Sciatic nerve (tissue), 2 donors: ENCODE measurements around the gene NANOGP8. TPM values are rescaled to one million over a fixed set of nuclear protein-coding genes. Genes with fewer than 3 reads are reported as not detected.
"Not testable (repeated sequence)": the region's sequence is repeated elsewhere in the genome, so short reads cannot be mapped to it uniquely, and the experiment has no call there.

Source experiments
- ATAC-seq: fragments of 200-7000 bp; cut with Tn5 transposase; one replicate; pipeline ENCODE4 v1.9.1; 2020; ENCODE audit warnings: mild to moderate bottlenecking, moderate library complexity
- DNase-seq: peaks from one replicate; pipeline ENCODE4 v3.0.0-alpha.2; 2020; ENCODE audit warnings: low spot score
- intact Hi-C: fragments of 100-400 bp; cut with DNase I; formaldehyde crosslinking; loops from one replicate; pipeline ENCODE4 v1.14.2; 2022
- total RNA-seq: library from RNA; stranded (reverse); fragmentation: NEBNext Ultra II Directional; extraction: Animal tissue kit (Norgen Biotek cat#: 25700); gene quantifications from one replicate; pipeline ENCODE4 v1.2.1, GENCODE V29; 2021
- donor health status: DM: no; HTN: no; CAD: no.
- donor health status: DM: no; HTN: no; CAD: no.

The NANOGP8 gene
- total RNA-seq, 1 donor from 2014 or later, result 0.98 TPM

DNA sequence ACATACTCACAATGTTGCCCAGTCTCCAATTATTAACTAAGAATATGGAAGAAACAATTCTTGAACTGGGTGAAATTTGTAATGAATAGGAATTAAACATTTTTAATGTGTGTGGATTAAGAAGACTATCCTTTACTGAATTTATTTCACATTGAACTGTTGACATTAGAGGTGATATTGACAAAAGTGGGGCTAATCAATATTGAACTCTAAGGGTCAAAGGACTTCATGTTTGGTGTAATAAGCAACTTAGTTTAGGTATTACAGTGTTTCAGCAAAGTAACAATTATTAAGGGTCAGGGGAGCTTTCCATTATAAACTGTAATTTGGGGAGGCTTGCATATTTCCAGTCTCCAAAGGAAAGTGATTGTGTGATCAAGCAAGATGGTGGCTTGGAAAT lies 16.2 kb upstream of the NANOGP8 start:
- no peak for ATAC-seq

DNA sequence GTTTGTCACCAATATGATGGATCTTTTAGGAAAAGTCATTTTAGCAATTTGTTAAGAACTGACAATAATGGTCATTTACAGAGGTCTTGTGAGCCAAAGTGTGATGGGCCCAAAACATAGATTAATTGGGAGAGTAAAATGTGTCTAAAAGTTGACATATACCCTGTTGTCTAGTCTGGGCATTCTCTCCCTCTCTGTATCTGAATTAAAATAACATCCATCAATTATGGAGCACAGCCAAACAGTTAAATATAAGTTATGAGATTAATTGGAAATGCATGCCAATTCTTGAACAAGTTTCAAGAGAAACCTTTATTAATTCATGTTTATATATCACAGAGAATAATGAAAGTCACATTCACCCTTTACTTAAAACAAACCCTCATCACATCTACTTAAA lies 13.6 kb upstream of the NANOGP8 start:
- DNase-seq, result no peak
- intact Hi-C loops, result no loop called here
- no peak for ATAC-seq

More for the DNA sequence above, 16.2 kb upstream of the NANOGP8 start:
- DNase-seq, result no peak
- intact Hi-C loops, result no loop called here

DNA sequence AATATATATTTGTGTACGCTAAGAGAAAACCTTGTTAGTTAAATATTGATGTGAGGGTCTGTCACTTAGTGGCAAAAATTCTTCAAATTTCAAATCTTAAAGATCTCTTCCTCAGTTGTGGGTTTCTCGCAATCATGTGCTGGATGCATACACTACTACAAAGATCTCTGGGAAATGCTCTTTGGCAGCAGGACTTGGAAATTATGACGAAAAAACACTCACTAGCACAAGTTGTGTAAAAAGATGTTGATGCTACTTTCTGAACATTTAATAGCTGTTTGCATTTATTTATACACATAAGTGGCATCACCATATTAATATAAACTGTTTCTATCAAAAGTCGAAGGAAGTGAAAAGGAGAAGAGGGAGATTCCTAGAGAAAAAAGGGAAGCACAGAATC lies 10.8 kb upstream of the NANOGP8 start:
- intact Hi-C loops, result no loop called here
- no peak for ATAC-seq
- DNase-seq, result no peak

DNA sequence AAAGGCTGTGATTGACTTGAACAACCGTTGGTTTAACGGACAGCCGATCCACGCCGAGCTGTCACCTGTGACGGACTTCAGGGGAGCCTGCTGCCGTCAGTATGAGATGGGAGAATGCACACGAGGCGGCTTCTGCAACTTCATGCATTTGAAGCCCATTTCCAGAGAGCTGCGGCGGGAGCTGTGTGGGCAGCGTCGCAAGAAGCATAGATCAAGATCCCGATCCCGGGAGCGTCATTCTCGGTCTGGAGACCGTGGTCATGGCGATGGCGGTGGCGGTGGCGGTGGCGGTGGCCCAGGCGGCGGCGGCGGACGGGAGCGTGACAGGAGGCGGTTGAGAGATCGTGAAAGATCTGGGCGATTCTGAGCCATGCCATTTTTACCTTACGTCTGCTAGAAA lies 7.8 kb upstream of the NANOGP8 start:
- no peak for ATAC-seq
- intact Hi-C loops, result no loop called here
- DNase-seq, result no peak

DNA sequence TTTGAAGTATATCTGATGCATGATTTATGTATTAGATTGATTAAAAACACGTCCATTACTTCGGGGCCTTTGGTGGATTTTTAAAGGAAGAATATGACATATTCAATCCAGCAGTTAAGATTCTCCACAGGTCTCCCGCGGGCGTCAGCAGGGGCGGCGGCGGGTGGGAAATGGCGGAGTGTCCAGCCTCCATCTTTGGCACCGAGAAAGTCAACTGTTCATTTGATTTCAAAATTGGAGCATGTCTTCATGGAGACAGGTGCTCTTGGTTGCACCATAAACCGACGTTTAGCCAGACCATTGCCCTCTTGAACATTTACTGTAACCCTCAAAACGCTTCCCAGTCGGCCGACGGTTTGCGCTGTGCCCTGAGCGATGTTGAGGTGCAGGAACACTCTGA lies 7.2 kb upstream of the NANOGP8 start:
- ATAC-seq (no peak), DNase-seq (no peak)
- intact Hi-C loops, result no loop called here

DNA sequence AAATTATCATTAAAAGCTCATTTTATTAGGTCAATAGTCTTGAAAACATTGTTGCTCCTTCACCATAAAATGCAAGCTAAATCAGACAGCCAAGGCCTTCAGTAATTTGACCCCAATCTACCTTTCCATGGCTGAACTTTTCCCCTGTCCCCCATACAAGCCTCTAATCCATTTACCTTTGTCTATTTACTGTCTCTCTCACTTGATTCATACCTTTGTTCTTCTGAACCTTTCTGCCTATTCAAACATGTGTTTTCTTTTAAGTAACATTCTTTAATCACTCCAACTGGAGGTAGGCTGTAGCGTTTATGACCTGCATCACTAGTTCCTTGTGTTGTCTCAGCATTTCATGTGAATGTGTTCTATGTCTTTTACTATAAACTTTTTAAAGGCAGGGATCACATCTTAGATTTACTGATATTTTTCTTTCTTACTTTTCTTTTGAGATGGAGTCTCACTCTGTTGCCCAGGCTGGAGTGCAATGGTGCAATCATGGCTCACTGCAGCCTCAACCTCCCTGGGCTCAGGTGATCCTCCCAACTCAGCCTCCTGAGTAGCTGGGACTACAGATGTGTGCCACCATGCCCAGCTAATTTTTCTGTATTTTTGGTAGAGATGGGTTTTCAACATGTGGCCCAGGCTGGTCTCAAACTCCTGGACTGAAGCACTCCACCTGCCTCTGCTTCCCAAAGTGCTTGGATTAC lies 5.2 kb upstream of the NANOGP8 start:
- intact Hi-C loops, result no loop called here
- no peak for ATAC-seq
- no peak for DNase-seq

DNA sequence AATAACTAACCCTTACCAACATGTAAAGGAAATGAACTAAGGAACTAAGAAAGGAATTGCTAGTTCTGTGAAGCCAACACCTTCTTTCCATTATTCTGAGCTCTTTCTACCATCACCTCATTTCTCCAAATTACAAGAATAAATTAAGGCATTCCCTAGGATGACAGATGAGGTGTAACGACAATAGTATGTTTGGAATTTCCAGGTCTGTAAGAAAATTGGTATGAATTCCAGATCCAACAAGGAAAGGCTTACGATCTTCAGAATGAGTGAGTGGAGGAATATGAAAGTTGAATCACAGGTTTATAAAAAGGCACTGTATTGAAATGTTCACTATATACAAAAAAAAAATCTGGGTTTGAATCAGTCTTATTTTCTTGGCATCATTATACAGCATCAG lies 4.5 kb upstream of the NANOGP8 start:
- ATAC-seq (no peak), DNase-seq (no peak)
- intact Hi-C loops, result no loop called here

DNA sequence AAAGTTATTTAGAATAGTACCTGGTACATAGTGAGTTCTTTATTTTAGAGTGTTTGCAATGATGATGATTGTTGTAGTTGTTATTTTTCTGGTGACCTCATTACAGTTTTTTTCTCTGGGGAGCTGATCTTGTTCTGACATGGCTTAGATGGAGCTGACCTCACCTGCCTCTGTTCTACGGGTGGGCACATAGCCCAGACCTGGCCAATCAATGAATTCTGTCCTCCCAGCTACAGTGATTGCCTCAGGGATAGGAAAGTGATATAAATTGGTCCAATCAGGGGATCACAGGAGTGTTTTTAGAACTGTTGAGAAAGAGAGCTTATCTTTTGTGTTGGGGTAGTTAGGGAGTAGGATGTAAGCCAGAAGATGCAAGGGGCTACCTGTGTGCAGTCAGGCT lies 3.2 kb upstream of the NANOGP8 start:
- ATAC-seq, result no peak
- DNase-seq, result no peak
- intact Hi-C loops, result no loop called here

DNA sequence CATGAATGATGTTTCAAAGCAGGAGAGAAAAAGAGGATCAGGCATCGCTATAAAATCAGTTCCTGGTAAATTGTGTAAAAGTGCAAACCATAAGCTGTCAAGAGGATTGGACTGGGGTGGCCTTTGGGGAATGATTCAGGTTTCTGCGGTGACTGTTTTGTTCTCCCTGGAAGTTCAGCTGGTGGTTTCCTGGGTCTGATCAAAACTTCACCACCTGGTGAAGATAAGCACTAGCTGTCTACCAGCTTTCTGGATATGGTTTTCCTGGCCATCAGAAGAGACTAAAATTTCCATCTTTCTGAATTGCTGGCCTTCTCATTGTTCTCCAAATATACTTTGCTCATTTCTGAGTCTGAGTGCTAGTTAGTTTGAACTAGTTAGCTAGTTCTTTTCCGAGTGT lies 2.7 kb upstream of the NANOGP8 start:
- intact Hi-C loops, result no loop called here
- ATAC-seq (no peak), DNase-seq (no peak)

DNA sequence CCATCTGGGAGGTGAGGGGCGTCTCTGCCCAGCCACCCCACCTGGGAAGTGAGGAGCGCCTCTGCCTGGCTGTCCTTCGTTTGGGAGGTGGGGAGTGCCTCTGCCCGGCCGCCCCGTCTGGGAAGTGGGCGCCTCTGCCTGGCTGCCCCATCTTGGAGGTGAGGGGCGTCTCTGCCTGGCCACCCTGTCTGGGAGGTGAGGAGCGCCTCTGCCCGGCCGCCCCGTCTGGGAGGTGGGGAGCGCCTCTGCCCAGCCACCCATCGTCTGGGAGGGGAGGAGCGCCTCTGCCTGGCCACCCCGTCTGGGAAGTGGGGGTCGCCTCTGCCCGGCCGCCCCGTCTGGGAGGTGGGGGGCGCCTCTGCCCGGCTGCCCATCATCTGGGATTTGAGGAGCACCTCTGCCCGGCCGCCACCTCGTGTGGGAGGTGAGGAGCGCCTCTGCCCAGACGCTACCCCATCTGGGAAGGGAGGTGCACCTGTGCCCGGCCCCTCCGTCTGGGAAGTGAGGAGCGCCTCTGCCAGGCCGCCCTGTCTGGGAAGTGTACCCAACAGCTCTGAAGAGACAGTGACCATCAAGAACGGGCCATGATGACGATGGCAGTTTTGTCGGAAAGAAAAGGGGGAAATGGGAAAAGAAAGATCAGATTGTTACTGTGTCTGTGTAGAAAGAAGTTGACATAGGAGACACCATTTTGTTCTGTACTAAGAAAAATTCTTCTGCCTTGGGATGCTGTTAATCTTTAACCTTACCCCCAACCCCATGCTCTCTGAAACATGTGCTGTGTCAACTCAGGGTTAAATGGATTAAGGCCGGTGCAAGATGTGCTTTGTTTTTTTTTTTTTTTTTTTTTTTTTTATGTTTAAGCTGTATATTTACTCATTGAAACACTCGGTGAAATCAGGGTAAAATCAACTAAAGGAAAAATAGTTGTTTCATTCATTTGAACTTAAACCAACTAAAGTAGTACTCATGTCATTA lies 2.4 kb downstream of the NANOGP8 start:
- DNase-seq, ATAC-seq, intact Hi-C loops: not testable (repeated sequence)

DNA sequence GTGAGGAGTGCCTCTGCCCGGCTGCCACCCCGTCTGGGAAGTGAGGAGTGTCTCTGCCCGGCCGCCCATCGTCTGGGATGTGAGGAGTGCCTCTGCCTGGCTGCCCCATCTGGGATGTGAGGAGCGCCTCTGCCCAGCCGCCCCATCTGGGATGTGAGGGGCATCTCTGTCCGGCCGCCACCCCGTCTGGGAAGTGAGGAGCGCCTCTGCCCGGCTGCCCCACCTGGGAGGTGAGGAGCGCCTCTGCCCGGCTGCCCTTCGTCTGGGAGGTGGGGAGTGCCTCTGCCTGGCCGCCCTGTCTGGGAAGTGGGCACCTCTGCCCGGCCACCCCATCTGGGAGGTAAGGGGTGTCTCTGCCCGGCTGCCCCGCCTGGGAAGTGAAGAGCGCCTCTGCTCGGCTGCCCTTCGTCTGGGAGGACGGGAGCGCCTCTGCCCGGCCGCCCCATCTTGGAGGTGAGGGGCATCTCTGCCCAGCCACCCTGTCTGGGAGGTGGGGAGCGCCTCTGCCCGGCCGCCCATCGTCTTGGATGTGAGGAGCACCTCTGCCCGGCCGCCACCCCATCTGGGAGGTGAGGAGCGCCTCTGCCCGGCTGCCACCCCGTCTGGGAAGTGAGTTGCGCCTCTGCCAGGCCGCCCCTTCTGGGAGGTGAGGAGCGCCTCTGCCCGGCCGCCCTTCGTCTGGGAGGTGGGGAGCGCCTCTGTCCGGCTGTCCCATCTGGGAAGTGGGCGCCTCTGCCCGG lies 3.3 kb downstream of the NANOGP8 start:
- intact Hi-C loops, ATAC-seq, DNase-seq: not testable (repeated sequence)

DNA sequence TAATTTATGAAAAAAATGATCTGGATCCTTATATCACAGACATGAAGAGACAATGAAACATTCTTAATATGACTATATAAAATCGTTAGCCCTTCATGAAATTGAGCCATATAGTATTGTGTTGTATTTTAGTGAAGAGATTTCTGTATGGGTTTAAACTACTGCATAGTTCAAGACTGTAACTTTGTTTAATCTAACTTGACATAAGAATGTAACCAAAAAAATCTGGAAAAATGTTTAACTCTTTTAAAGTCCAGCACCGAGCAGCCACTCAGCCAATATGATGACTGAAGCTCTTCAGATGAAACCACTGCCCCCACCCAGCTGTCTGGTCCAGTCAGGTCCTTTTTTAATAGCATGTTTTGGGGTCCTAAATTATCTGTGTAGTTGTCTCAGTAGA lies 4.9 kb downstream of the NANOGP8 start:
- intact Hi-C loops, result no loop called here
- ATAC-seq (no peak), DNase-seq (no peak)

DNA sequence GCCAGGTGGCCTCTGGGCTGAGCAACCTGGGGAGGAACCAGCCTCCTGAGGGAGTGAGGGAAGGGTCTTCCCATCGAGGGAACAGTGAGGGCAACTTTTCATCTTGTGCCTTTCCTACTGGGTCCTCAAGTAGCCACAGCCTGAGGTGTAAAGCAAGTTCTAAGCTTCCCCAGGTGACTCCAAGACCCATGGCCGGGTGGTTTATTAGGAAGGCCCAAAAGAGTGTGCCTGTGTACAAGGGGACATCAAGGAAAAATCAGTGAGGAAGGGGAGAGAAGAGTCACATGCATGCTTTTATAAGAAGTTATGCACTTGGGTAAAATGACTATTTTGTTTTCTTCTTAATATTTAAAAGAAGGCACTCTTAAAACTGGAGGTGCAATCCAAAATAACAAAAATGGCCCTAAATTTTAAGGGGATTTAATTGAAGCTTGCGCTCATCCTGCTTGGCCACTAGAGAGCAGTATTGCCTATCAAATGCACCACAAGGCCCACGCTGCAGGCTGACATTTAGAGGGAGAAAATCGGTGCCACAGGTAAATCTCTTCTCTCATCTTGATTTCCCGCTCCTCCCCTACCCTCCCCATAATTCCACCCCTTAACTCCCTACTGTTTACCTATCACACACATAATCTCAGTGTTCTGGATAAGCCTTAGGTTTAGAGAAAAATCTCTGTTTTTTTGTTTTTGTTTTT lies 6.7 kb downstream of the NANOGP8 start:
- no peak for DNase-seq
- intact Hi-C loops, result no loop called here
- peak; percentile 44 for ATAC-seq

DNA sequence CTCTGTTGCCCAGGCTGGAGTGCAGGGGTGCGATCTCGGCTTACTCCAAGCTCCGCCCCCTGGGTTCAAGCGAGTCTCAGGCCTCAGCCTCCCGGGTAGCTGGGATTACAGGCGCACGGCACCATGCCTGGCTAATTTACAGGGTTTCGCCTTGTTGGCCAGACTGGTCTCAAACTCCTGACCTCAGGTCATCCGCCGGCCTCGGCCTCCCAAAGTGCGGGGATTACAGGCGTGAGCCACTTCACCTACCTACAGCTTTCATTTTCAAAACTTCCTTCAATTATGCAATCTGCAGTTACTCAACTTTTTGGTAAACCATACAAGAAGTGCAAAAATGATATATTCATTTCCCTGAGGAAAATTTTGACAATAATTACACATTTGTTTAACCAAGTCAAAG lies 14.0 kb downstream of the NANOGP8 start:
- intact Hi-C loops, result no loop called here
- no peak for ATAC-seq
- no peak for DNase-seq

DNA sequence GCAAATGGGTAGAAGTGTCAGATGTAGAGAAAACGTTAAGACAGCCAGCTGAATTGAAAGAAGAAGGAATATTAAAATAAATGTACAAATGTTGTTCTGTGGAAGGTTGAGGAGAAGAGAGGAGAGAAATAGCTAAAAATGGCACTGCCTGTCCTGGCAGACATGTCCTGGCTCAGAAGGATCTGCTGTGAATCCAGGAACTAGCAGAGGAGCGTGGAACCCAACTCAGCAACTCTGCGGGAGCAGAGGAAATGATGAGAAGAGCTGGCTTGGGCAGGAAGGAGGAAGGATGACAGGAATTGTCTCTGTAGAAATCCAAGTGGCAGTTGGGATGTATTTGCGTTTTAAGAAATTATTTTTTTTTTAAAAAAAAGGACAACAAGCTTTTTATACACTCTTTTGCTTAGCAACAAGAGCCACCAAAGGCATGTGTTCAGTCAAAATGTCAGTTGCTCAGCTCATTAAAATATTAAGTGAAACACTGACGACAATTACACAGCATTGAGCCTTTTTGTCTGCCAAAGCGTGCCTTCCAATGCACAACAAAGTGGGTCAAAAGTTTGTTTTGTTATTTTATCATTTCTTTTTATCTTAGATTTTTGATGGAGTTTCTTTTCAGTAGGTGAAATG lies 16.1 kb downstream of the NANOGP8 start:
- intact Hi-C loops, result no loop called here

DNA sequence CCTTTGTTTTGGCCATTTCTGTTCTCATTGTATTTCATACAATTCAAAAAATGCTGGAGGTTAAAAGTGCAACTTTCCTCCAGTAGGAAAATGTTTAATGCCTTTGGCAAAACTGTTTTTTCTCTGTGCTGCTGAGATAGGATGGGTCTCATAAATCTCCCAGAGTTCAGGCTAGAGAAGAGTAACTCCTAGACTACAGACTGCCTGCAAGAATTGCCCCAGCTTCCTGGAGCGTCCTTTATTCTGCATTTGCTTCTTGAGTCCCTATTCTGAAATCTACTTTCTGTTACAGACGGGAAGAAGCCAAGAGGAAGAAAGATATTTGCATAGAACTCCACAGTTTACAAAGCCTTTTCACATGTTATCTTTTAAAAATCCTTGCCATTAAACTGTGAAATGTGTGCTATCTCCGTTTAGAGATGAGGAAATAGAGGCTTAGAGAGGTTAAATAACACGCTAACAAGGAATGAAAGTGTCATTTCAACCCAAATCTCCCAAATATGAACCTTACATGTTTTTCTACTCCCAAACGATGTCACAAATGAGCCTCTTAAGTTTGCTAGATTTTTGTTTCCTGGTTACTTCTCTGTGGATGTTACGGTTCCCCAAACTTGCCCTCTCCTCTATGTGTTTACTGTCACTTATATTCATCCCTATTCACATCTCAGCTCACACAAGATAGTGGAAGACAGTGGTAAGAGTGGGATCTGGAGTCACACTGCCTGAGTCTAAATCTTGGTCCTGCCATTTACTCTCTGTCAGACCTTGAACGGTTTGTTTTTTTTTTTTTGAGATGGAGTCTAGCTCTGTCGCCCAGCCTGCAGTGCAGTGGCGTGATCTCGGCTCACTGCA lies 17.4 kb downstream of the NANOGP8 start:
- ATAC-seq (no peak), DNase-seq (no peak)
- intact Hi-C loops, result no loop called here

More for the DNA sequence above, 16.1 kb downstream of the NANOGP8 start:
- no peak for ATAC-seq
- no peak for DNase-seq

DNA sequence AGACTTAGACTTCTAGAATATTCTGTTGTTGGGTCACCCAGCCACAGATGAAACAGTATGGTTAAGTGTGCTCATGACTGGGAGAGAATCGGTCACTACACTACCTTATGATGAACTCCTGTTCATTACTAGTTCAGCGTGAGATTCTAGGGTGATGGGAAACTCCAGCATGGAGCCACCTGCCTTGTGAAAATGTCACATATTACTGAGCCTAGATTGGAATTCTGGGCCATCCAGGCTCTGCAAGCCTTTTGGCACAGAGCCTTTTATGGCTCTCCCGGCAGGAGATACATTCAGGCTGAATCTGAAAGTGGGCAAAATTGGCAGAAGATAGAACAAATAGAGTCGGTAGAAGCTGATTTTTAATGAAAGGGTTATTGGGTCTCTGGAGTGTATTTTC lies 19.0 kb downstream of the NANOGP8 start:
- DNase-seq, result no peak
- no peak for ATAC-seq
- intact Hi-C loops, result no loop called here
